Hepatocyte (in vitro differentiated cells): Measurements from ENCODE around the gene NRF1. TPM values are rescaled to one million over a fixed set of nuclear protein-coding genes. Genes with fewer than 3 reads are reported as not detected.
"Not testable (repeated sequence)": the region's sequence is repeated elsewhere in the genome, so short reads cannot be mapped to it uniquely, and the experiment has no call there.

ENCODE experiments used
- DNase-seq: peaks from one replicate; pipeline ENCODE4 v3.0.0-alpha.2; 2016; ENCODE audit warnings: low spot score
- H2AFZ ChIP-seq: fragments of 200-600 bp; sonication (generic); 2 replicates; pipeline ENCODE4 v1.6.0; 2016; ENCODE audit warnings: antibody characterized with exemption, mild to moderate bottlenecking
- H3K27ac ChIP-seq: fragments of 200-600 bp; sonication (generic); 2 replicates; pipeline ENCODE4 v1.5.1; 2016; ENCODE audit warnings: mild to moderate bottlenecking
- H3K27me3 ChIP-seq: fragments of 200-600 bp; sonication (generic); 2 replicates; pipeline ENCODE4 v1.6.1; 2016
- H3K36me3 ChIP-seq: fragments of 200-600 bp; sonication (generic); replicated peaks from 2 replicates; pipeline ENCODE4 v1.5.1; 2016; ENCODE audit warnings: low read depth; ENCODE audit not compliant: insufficient read depth
- H3K4me1 ChIP-seq: fragments of 200-600 bp; sonication (generic); 2 replicates; pipeline ENCODE4 v1.5.1; 2016; ENCODE audit warnings: mild to moderate bottlenecking, moderate library complexity; ENCODE audit not compliant: insufficient read depth
- H3K4me2 ChIP-seq: fragments of 200-600 bp; sonication (generic); 2 replicates; pipeline ENCODE4 v1.6.0; 2016
- H3K4me3 ChIP-seq: fragments of 200-600 bp; sonication (generic); 2 replicates; pipeline ENCODE4 v1.5.1; 2016; ENCODE audit warnings: mild to moderate bottlenecking
- H3K79me2 ChIP-seq: fragments of 200-600 bp; sonication (generic); 2 replicates; pipeline ENCODE4 v1.6.0; 2017; ENCODE audit warnings: mild to moderate bottlenecking
- H3K9me2 ChIP-seq: fragments of 200-600 bp; sonication (generic); replicated peaks from 2 replicates; pipeline ENCODE4 v1.6.0; 2017; ENCODE audit warnings: mild to moderate bottlenecking; ENCODE audit not compliant: insufficient read depth
- H3K9me3 ChIP-seq: fragments of 200-600 bp; sonication (generic); 2 replicates; pipeline ENCODE4 v1.5.1; 2016; ENCODE audit warnings: low read depth, mild to moderate bottlenecking
- H4K20me1 ChIP-seq: fragments of 200-600 bp; sonication (generic); 2 replicates; pipeline ENCODE4 v1.6.0; 2016; ENCODE audit warnings: mild to moderate bottlenecking; ENCODE audit not compliant: insufficient read depth, poor library complexity, severe bottlenecking
- EZH2 ChIP-seq: fragments of 200-600 bp; sonication (generic); IDR thresholded peaks from 2 replicates; pipeline ENCODE4 v1.6.1; 2016; ENCODE audit warnings: antibody characterized with exemption, mild to moderate bottlenecking, borderline replicate concordance
- EZH2phosphoT487 ChIP-seq: fragments of 200-600 bp; sonication (generic); IDR thresholded peaks from one replicate; pipeline ENCODE4 v1.6.1; 2018; ENCODE audit warnings: antibody characterized with exemption, mild to moderate bottlenecking, low read depth, moderate library complexity; ENCODE audit not compliant: unreplicated experiment, severe bottlenecking
- WGBS: methylation state at CpG from one replicate; pipeline ENCODE4 v1.1.6; 2016; ENCODE audit warnings: low lambda C conversion rate; ENCODE audit errors: missing lambda C conversion rate; 5-methylcytosine and 5-hydroxymethylcytosine counted together
- polyA plus RNA-seq: library from polyadenylated mRNA; unstranded; fragments of >200 nt; fragmentation: Nextera tagmentation; extraction: Ambion mirVana; gene quantifications from 2 replicates; pipeline ENCODE4 v1.2.1, GENCODE V29; 2016
- total RNA-seq: library from RNA; depleted of rRNA; stranded (reverse); fragments of >200 nt; gene quantifications from 2 replicates; pipeline ENCODE4 v1.2.3, GENCODE V29; 2014
- TF ChIP-seq, protein P1 (sequence below): fragments of 200-600 bp; sonication (generic); IDR thresholded peaks from 2 replicates; pipeline ENCODE4 v1.5.1; 2016; ENCODE audit warnings: antibody characterized with exemption, mild to moderate bottlenecking; ENCODE audit not compliant: poor library complexity

The NRF1 gene
- total RNA-seq (12.0 and 21.7 TPM in 2 replicates), polyA plus RNA-seq (5.4 and 11.2 TPM in 2 replicates)

GRCh38 chr7:129611246-129612111, at the start of gene NRF1:
NRF1 (plus strand) TSS chr7:129611720; CDS start chr7:129657352, 45,632 bp downstream.
- no peaks in the 10 kb centered on the region for H3K27me3 ChIP-seq
- 2% methylated on average over 79 of the region's 98 CpGs for WGBS
- peak within 1 kb of the TSS; percentile 88 for H2AFZ ChIP-seq
- peak within 1 kb of the TSS; percentile 80 for H3K4me3 ChIP-seq
- no peaks in the 10 kb centered on the region for H3K9me2 ChIP-seq
- TF ChIP-seq EZH2 (no peak), EZH2phosphoT487 (no peak)
- TF ChIP-seq, protein P1, sequence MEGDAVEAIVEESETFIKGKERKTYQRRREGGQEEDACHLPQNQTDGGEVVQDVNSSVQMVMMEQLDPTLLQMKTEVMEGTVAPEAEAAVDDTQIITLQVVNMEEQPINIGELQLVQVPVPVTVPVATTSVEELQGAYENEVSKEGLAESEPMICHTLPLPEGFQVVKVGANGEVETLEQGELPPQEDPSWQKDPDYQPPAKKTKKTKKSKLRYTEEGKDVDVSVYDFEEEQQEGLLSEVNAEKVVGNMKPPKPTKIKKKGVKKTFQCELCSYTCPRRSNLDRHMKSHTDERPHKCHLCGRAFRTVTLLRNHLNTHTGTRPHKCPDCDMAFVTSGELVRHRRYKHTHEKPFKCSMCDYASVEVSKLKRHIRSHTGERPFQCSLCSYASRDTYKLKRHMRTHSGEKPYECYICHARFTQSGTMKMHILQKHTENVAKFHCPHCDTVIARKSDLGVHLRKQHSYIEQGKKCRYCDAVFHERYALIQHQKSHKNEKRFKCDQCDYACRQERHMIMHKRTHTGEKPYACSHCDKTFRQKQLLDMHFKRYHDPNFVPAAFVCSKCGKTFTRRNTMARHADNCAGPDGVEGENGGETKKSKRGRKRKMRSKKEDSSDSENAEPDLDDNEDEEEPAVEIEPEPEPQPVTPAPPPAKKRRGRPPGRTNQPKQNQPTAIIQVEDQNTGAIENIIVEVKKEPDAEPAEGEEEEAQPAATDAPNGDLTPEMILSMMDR = peak; percentile 1
- peak within 1 kb of the TSS; percentile 86 for H3K4me2 ChIP-seq
- H3K36me3 ChIP-seq = no peaks in the 10 kb centered on the region
- peak within 1 kb of the TSS; percentile 97 for H3K27ac ChIP-seq
- peak; percentile 96 for DNase-seq
- H3K79me2 ChIP-seq = peaks cover 67% of the 10 kb centered on the region
- H4K20me1 ChIP-seq = peaks cover 30% of the 10 kb centered on the region
- H3K4me1 ChIP-seq = peaks cover 19% of the 10 kb centered on the region
- no peaks in the 10 kb centered on the region for H3K9me3 ChIP-seq

- not testable (repeated sequence) for H3K4me2 ChIP-seq
These were observed 45.2 kb upstream of the NRF1 start for GRCh38 chr7:129566323-129566722.

GRCh38 chr7:129567377-129567776, 44.1 kb upstream of the NRF1 start:
- Histone ChIP-seq H3K9me3 (no peaks in the 10 kb centered on the region), H2AFZ (no peak overlapping the region), H3K79me2 (no peaks in the 10 kb centered on the region), H3K4me1 (no peaks in the 10 kb centered on the region), H3K4me2 (no peak overlapping the region), H3K27ac (no peak overlapping the region), H3K4me3 (no peak overlapping the region), H4K20me1 (no peaks in the 10 kb centered on the region), H3K27me3 (peaks cover 5% of the 10 kb centered on the region), H3K9me2 (no peaks in the 10 kb centered on the region), H3K36me3 (no peaks in the 10 kb centered on the region)
- WGBS = 94% methylated on average over 3 of the region's 3 CpGs
- DNase-seq = no peak
- TF ChIP-seq, protein P1 = no peak
- TF ChIP-seq EZH2phosphoT487 = no peak
- TF ChIP-seq EZH2 = no peak

More at GRCh38 chr7:129566323-129566722, 45.2 kb upstream of the NRF1 start:
- not testable (repeated sequence) for H3K36me3 ChIP-seq, H3K9me2 ChIP-seq, H3K9me3 ChIP-seq, H3K79me2 ChIP-seq, H4K20me1 ChIP-seq, H3K27ac ChIP-seq, H3K4me1 ChIP-seq, H2AFZ ChIP-seq, H3K4me3 ChIP-seq, DNase-seq, H3K27me3 ChIP-seq
- 88% methylated on average over 2 of the region's 2 CpGs for WGBS

- WGBS = 40% methylated on average over 1 of the region's 1 CpG
- peaks cover 5% of the 10 kb centered on the region for H3K27me3 ChIP-seq
- H3K36me3 ChIP-seq = no peaks in the 10 kb centered on the region
- H3K9me3 ChIP-seq = no peaks in the 10 kb centered on the region
- no peaks in the 10 kb centered on the region for H3K79me2 ChIP-seq
- H3K9me2 ChIP-seq = no peaks in the 10 kb centered on the region
- H3K4me1 ChIP-seq = no peaks in the 10 kb centered on the region
- H3K27ac ChIP-seq = no peak overlapping the region
- no peak overlapping the region for H3K4me3 ChIP-seq
- H4K20me1 ChIP-seq = no peaks in the 10 kb centered on the region
- no peak overlapping the region for H2AFZ ChIP-seq
- DNase-seq = no peak
- TF ChIP-seq EZH2phosphoT487 (no peak), EZH2 (no peak)
- TF ChIP-seq, protein P1 = no peak
- H3K4me2 ChIP-seq = no peak overlapping the region
These were observed 43.3 kb upstream of the NRF1 start for GRCh38 chr7:129568240-129568639.
